Bronchial epithelial cell (primary cell): ENCODE results near the gene B4GAT1. TPM values are rescaled to one million over a fixed set of nuclear protein-coding genes. Genes with fewer than 3 reads are reported as not detected.
A peak's percentile ranks its signal among the peaks of the same experiment; 100 is the strongest.

Experiments used
- DNase-seq: peaks from one replicate; pipeline ENCODE4 v3.0.0-alpha.2; 2010; ENCODE audit warnings: low read depth
- FAIRE-seq: peaks from 2 replicates; lab custom pipeline; 2011; peaks lifted over from hg19 to GRCh38; lab: Jason Lieb, UNC
- H3K27me3 ChIP-seq: 2 replicates; pipeline ENCODE4 v1.5.1; 2011; ENCODE audit warnings: low read length; ENCODE audit not compliant: control insufficient read depth, insufficient read depth
- H3K36me3 ChIP-seq: 2 replicates; pipeline ENCODE4 v1.5.1; 2011; ENCODE audit warnings: low read length; ENCODE audit not compliant: control insufficient read depth, insufficient read depth
- H3K4me3 ChIP-seq: 2 replicates; pipeline ENCODE4 v1.5.1; 2011; ENCODE audit warnings: mild to moderate bottlenecking, low read depth, low read length, control low read depth
- CTCF ChIP-seq: IDR thresholded peaks from 2 replicates; pipeline ENCODE4 v1.5.1; 2011; ENCODE audit warnings: mild to moderate bottlenecking, moderate library complexity, low read length, control low read depth, inconsistent platforms; ENCODE audit not compliant: insufficient read depth, severe bottlenecking
- total RNA-seq: library from RNA; depleted of rRNA; stranded (reverse); fragments of >200 nt; gene quantifications from 2 replicates; pipeline ENCODE4 v1.2.1, GENCODE V29; 2014

Gene B4GAT1
- total RNA-seq, 1 donor from 2014 or later = 10.8 TPM

DNA sequence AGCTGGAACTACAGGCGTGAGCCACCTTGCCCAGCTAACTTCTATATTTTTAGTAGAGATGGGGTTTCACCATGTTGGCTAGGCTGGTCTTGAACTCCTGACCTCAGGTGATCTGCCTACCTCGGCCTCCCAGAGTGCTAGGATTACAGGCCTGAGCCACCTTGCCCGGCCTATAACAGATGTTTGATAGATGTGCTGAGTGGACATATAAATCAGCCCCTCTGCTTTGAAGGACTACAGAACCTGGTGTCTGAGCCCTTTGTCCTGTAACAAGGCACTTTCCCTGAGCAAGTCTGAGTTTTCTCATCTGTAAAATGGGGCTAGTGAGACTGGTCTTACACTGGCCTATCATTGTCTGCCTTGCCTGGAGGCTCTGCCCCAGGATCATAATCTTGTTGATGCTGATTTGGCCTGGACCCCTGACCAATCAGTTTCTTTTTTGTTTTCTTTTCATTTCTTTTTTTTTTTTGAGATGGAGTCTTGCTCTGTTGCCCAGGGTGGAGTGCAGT is 18.2 kb downstream of the B4GAT1 start:
- FAIRE-seq (no peak), DNase-seq (no peak)
- no peak for TF ChIP-seq CTCF
- no peaks in the 10 kb centered on the region for H3K27me3 ChIP-seq
- H3K4me3 ChIP-seq = no peak overlapping the region
- H3K36me3 ChIP-seq = peaks cover 26% of the 10 kb centered on the region

- FAIRE-seq = peak; percentile 64
- peak; percentile 90 for TF ChIP-seq CTCF
- Histone ChIP-seq H3K36me3 (peaks cover 21% of the 10 kb centered on the region), H3K4me3 (no peak overlapping the region), H3K27me3 (no peaks in the 10 kb centered on the region)
- peak; percentile 55 for DNase-seq
Measured at GRCh38 chr11:66328302-66329144, 18.9 kb downstream of the B4GAT1 start.

DNA sequence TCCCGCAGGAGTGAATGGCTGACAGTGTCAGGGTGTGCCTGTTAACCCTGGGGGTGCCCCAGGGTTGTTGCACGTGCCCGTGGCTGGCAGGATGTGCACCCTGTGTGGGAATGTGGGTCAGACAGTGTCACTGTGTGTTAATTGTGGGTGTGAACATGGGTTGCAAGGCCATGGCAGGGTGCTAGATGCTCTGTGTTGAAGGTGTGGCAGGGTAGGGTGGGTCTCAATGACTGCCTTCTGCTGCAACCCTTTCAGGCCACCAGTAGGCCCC is 19.5 kb downstream of the B4GAT1 start:
- Histone ChIP-seq H3K36me3 (peaks cover 16% of the 10 kb centered on the region), H3K4me3 (no peak overlapping the region), H3K27me3 (no peaks in the 10 kb centered on the region)
- no peak for TF ChIP-seq CTCF
- FAIRE-seq (no peak), DNase-seq (peak; percentile 40)

GRCh38 chr11:66327171-66328030 is 20.0 kb downstream of the B4GAT1 start:
- peak; percentile 94 for FAIRE-seq

More at GRCh38 chr11:66327171-66328030, 20.0 kb downstream of the B4GAT1 start:
- H3K36me3 ChIP-seq = peaks cover 10% of the 10 kb centered on the region
- DNase-seq = peak; percentile 38
- no peaks in the 10 kb centered on the region for H3K27me3 ChIP-seq
- TF ChIP-seq CTCF = no peak
- no peak overlapping the region for H3K4me3 ChIP-seq
